Hepatocyte (in vitro differentiated cells): ENCODE measurements around the gene TINAG.

Experiments
- EZH2 ChIP-seq: fragments of 200-600 bp; sonication (generic); IDR thresholded peaks from 2 replicates; pipeline ENCODE4 v1.6.1; 2016; ENCODE audit warnings: antibody characterized with exemption, mild to moderate bottlenecking, borderline replicate concordance
- TF ChIP-seq, protein P1 (sequence below): fragments of 200-600 bp; sonication (generic); IDR thresholded peaks from 2 replicates; pipeline ENCODE4 v1.5.1; 2016; ENCODE audit warnings: antibody characterized with exemption, mild to moderate bottlenecking; ENCODE audit not compliant: poor library complexity

DNA sequence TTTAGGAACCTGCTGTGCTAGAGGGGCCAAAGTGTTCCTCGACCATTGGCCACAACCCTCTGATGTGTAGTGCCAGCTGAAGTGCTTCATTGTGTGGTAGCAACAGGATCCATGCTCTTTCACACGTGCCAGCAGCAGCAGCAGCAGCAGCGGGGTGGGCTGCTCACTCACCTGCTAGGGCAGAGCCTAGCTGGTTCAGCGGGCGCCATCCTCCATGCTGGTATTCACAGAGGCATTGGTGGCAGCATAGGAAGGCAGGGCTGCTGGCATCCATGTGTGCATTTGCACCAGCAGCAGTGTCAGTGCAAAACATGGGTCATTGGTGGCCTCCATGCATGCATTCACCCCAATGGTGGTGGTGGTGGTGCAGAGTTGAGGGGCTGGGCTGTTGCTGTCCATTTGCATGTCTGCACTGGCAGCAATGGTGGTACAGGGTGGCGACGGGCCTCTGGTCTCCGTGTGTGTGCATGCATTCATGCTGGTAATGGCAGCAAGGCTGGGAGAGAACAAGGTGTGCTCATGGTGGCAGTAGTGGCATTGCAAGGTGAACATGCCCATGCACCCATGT, 13.2 kb upstream of the TINAG start:
- TF ChIP-seq, protein P1, sequence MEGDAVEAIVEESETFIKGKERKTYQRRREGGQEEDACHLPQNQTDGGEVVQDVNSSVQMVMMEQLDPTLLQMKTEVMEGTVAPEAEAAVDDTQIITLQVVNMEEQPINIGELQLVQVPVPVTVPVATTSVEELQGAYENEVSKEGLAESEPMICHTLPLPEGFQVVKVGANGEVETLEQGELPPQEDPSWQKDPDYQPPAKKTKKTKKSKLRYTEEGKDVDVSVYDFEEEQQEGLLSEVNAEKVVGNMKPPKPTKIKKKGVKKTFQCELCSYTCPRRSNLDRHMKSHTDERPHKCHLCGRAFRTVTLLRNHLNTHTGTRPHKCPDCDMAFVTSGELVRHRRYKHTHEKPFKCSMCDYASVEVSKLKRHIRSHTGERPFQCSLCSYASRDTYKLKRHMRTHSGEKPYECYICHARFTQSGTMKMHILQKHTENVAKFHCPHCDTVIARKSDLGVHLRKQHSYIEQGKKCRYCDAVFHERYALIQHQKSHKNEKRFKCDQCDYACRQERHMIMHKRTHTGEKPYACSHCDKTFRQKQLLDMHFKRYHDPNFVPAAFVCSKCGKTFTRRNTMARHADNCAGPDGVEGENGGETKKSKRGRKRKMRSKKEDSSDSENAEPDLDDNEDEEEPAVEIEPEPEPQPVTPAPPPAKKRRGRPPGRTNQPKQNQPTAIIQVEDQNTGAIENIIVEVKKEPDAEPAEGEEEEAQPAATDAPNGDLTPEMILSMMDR: no peak
- no peak for TF ChIP-seq EZH2
